K562 (cell line): ENCODE results near the gene MDH2.

Experiments
- ASH1L ChIP-seq: fragments of 450-650 bp; IDR thresholded peaks from 2 replicates; pipeline ENCODE4 v1.6.1; 2018; ENCODE audit warnings: borderline replicate concordance, mild to moderate bottlenecking, low read depth; ENCODE audit not compliant: partially characterized antibody
- BRCA1 ChIP-seq, 2 experiments: fragments of 450-650 bp in 1 of 2; sonication (generic) in 1 of 2; formaldehyde crosslinking in 1 of 2; IDR thresholded peaks; 2 replicates each; pipeline versions ENCODE4 v1.5.0 to v1.6.1; 2017 to 2020; ENCODE audit warnings: mild to moderate bottlenecking in 1 of 2, missing genetic modification reagents in 1 of 2
- CHD2 ChIP-seq: IDR thresholded peaks from 2 replicates; pipeline ENCODE4 v1.6.1; 2011; ENCODE audit warnings: low read depth, low read length
- CTCF ChIP-seq, 3 experiments: IDR thresholded peaks in 2 of 3; conservative IDR thresholded peaks in 1 of 3; 2 replicates each; pipeline ENCODE4 v1.5.1; 2011 to 2012; ENCODE audit warnings: low read length in 3 of 3, mild to moderate bottlenecking in 3 of 3, control low read depth in 2 of 3, improper control_type of control experiment in 1 of 3, inconsistent platforms in 1 of 3, low read depth in 1 of 3, mixed read lengths in 1 of 3, moderate library complexity in 1 of 3; ENCODE audit not compliant: insufficient read depth in 2 of 3
- MYC ChIP-seq, 2 experiments: fragments of 250-450 bp in 1 of 2; sonication (Bioruptor Pico) in 1 of 2; IDR thresholded peaks; 2 replicates each; pipeline versions ENCODE4 v1.5.1 to v1.6.1; 2012 to 2021; ENCODE audit warnings: low read depth in 2 of 2, borderline replicate concordance in 1 of 2, improper control_type of control experiment in 1 of 2, low read length in 1 of 2, mild to moderate bottlenecking in 1 of 2, moderate library complexity in 1 of 2
- NCOR1 ChIP-seq: fragments of 450-650 bp; IDR thresholded peaks from 2 replicates; pipeline ENCODE4 v1.6.1; 2016; ENCODE audit warnings: mild to moderate bottlenecking, moderate library complexity
- PHB2 ChIP-seq: fragments of 450-650 bp; IDR thresholded peaks from 2 replicates; pipeline ENCODE4 v1.6.1; 2017; ENCODE audit warnings: low read depth
- SMARCB1 ChIP-seq: IDR thresholded peaks from 2 replicates; pipeline ENCODE4 v1.6.1; 2011; ENCODE audit warnings: improper control_type of control experiment, low read depth; ENCODE audit not compliant: insufficient read length
- ZNF561 ChIP-seq: fragments of 450-650 bp; formaldehyde crosslinking; conservative IDR thresholded peaks from 2 replicates; pipeline ENCODE4 v1.4.0; 2020; ENCODE audit warnings: mild to moderate bottlenecking, moderate library complexity
- TF ChIP-seq, protein P1 (sequence below), 2 experiments: fragments of 450-650 bp; formaldehyde crosslinking in 1 of 2; IDR thresholded peaks; 2 replicates each; pipeline versions ENCODE4 v1.4.0 to v1.6.1; 2014 to 2020; ENCODE audit warnings: mild to moderate bottlenecking in 2 of 2, borderline replicate concordance in 1 of 2, low read depth in 1 of 2

DNA sequence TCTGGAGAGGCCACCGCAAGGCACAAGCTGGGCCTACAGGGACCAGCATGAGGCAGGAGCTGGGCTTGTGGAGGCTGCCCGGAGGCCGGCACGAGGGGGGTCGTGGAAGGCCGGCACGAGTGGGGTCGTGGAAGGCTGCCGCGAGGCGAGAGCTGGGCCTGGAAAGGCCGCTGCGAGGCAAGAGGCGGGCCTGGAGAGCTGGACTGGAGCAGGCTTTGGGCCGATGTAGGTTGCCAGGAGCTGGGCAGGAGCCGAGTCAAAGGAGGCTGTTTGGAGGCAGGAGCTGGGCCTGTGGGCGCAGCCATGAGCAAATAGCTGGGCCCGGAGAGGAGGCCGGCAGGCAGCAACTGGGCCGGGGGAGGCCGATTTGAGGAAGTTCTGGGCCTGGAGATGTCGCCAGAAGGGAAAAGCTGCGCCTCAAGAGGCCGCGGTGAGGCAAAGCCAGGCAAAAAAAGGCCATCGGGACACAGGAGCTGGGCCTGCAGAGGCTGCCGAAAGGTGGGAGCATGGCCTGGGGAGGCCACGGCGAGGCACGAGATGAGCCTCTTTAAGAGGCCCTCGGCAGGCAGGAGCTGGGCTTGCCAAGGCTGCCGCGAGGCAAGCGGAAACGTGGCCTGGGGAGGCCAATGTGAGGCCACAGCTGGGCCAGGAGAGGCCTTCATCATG is 26.5 kb downstream of the MDH2 start:
- TF ChIP-seq CTCF (IDR thresholded peaks at IDR 0.05 in 2 of 3, conservative IDR thresholded peaks at IDR 0.05 in 1 of 3; ENCODE audit: insufficient read depth in 2 of 3, low read depth in 1 of 3, low read length in 3 of 3) (no peak), ZNF561 (CRISPR knock-in tag) (no peak), MYC (IDR thresholded peaks at IDR 0.05; ENCODE audit: low read depth, low read length) (no peak), MYC (CRISPR knock-in tag; IDR thresholded peaks at IDR 0.05; ENCODE audit: borderline replicate concordance, low read depth) (no peak), ASH1L (no peak), BRCA1 (IDR thresholded peaks at IDR 0.05) (no peak), BRCA1 (CRISPR knock-in tag; IDR thresholded peaks at IDR 0.05) (no peak), CHD2 (no peak), PHB2 (no peak), NCOR1 (no peak), SMARCB1 (no peak)
- TF ChIP-seq, protein P1, sequence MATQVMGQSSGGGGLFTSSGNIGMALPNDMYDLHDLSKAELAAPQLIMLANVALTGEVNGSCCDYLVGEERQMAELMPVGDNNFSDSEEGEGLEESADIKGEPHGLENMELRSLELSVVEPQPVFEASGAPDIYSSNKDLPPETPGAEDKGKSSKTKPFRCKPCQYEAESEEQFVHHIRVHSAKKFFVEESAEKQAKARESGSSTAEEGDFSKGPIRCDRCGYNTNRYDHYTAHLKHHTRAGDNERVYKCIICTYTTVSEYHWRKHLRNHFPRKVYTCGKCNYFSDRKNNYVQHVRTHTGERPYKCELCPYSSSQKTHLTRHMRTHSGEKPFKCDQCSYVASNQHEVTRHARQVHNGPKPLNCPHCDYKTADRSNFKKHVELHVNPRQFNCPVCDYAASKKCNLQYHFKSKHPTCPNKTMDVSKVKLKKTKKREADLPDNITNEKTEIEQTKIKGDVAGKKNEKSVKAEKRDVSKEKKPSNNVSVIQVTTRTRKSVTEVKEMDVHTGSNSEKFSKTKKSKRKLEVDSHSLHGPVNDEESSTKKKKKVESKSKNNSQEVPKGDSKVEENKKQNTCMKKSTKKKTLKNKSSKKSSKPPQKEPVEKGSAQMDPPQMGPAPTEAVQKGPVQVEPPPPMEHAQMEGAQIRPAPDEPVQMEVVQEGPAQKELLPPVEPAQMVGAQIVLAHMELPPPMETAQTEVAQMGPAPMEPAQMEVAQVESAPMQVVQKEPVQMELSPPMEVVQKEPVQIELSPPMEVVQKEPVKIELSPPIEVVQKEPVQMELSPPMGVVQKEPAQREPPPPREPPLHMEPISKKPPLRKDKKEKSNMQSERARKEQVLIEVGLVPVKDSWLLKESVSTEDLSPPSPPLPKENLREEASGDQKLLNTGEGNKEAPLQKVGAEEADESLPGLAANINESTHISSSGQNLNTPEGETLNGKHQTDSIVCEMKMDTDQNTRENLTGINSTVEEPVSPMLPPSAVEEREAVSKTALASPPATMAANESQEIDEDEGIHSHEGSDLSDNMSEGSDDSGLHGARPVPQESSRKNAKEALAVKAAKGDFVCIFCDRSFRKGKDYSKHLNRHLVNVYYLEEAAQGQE (IDR thresholded peaks at IDR 0.05; ENCODE audit: borderline replicate concordance) = no peak
- TF ChIP-seq, protein P1 (CRISPR knock-in tag; IDR thresholded peaks at IDR 0.05; ENCODE audit: low read depth) = no peak
